ENCODE data around the gene KRTAP5-2.
A peak's percentile ranks its signal among the peaks of the same experiment; 100 is the strongest.

KRTAP5-2 gene

GRCh38 chr11:1564535-1565172 lies 33.4 kb downstream of the KRTAP5-2 start:
- H3K4me1 ChIP-seq (ENCODE audit: insufficient read depth, low read length): peaks cover 27% of the 10 kb centered on the region
- no peaks in the 10 kb centered on the region for H3K9me3 ChIP-seq (ENCODE audit: low read length)
- peak overlapping the region; percentile 74 for H3K27ac ChIP-seq (ENCODE audit: low read depth, low read length)
- peak overlapping the region; percentile 11 to 24 for H3K4me3 ChIP-seq (ENCODE audit: low read depth in 1 of 2, low read length in 2 of 2)
- no peak overlapping the region for H3K9ac ChIP-seq (ENCODE audit: low read length)
- H3K36me3 ChIP-seq (ENCODE audit: insufficient read depth, low read length): peaks cover 11% of the 10 kb centered on the region
- no peaks in the 10 kb centered on the region for H3K27me3 ChIP-seq (ENCODE audit: control insufficient read depth in 1 of 2, insufficient read depth in 2 of 2, low read length in 2 of 2)

GRCh38 chr11:1563697-1564534 lies 34.2 kb downstream of the KRTAP5-2 start:
- H3K36me3 ChIP-seq (ENCODE audit: insufficient read depth, low read length): peaks cover 11% of the 10 kb centered on the region
- H3K4me1 ChIP-seq (ENCODE audit: insufficient read depth, low read length): peaks cover 34% of the 10 kb centered on the region
- peak overlapping the region; percentile 74 for H3K27ac ChIP-seq (ENCODE audit: low read depth, low read length)
- no peak overlapping the region for H3K9ac ChIP-seq (ENCODE audit: low read length)
- H3K27me3 ChIP-seq (ENCODE audit: control insufficient read depth in 1 of 2, insufficient read depth in 2 of 2, low read length in 2 of 2): no peaks in the 10 kb centered on the region
- H3K4me3 ChIP-seq (ENCODE audit: low read depth in 1 of 2, low read length in 2 of 2): no peak overlapping the region
- H3K9me3 ChIP-seq (ENCODE audit: low read length): no peaks in the 10 kb centered on the region

- no peak overlapping the region for H3K27ac ChIP-seq (ENCODE audit: low read depth, low read length)
- no peak overlapping the region for H3K4me3 ChIP-seq (ENCODE audit: low read depth in 1 of 2, low read length in 2 of 2)
- no peaks in the 10 kb centered on the region for H3K9me3 ChIP-seq (ENCODE audit: low read length)
- H3K4me1 ChIP-seq (ENCODE audit: insufficient read depth, low read length): peaks cover 39% of the 10 kb centered on the region
- H3K36me3 ChIP-seq (ENCODE audit: insufficient read depth, low read length): peaks cover 11% of the 10 kb centered on the region
- no peak overlapping the region for H3K9ac ChIP-seq (ENCODE audit: low read length)
- no peaks in the 10 kb centered on the region for H3K27me3 ChIP-seq (ENCODE audit: control insufficient read depth in 1 of 2, insufficient read depth in 2 of 2, low read length in 2 of 2)
These were observed 34.9 kb downstream of the KRTAP5-2 start for GRCh38 chr11:1563149-1563638.

- peaks cover 38% of the 10 kb centered on the region for H3K4me1 ChIP-seq (ENCODE audit: insufficient read depth, low read length)
- H3K27me3 ChIP-seq (ENCODE audit: control insufficient read depth in 1 of 2, insufficient read depth in 2 of 2, low read length in 2 of 2): no peaks in the 10 kb centered on the region
- no peaks in the 10 kb centered on the region for H3K9me3 ChIP-seq (ENCODE audit: low read length)
- peaks cover 11% of the 10 kb centered on the region for H3K36me3 ChIP-seq (ENCODE audit: insufficient read depth, low read length)
- no peak overlapping the region for H3K4me3 ChIP-seq (ENCODE audit: low read depth in 1 of 2, low read length in 2 of 2)
- H3K27ac ChIP-seq (ENCODE audit: low read depth, low read length): no peak overlapping the region
- no peak overlapping the region for H3K9ac ChIP-seq (ENCODE audit: low read length)
These were observed 35.5 kb downstream of the KRTAP5-2 start for GRCh38 chr11:1562469-1563148.

GRCh38 chr11:1561955-1562354 lies 36.1 kb downstream of the KRTAP5-2 start:
- peaks cover 37% of the 10 kb centered on the region for H3K4me1 ChIP-seq (ENCODE audit: insufficient read depth, low read length)
- no peaks in the 10 kb centered on the region for H3K27me3 ChIP-seq (ENCODE audit: control insufficient read depth in 1 of 2, insufficient read depth in 2 of 2, low read length in 2 of 2)
- peaks cover 11% of the 10 kb centered on the region for H3K36me3 ChIP-seq (ENCODE audit: insufficient read depth, low read length)
- H3K9me3 ChIP-seq (ENCODE audit: low read length): no peaks in the 10 kb centered on the region
- no peak overlapping the region for H3K27ac ChIP-seq (ENCODE audit: low read depth, low read length)
- no peak overlapping the region for H3K9ac ChIP-seq (ENCODE audit: low read length)
- no peak overlapping the region for H3K4me3 ChIP-seq (ENCODE audit: low read depth in 1 of 2, low read length in 2 of 2)

- peaks cover 11% of the 10 kb centered on the region for H3K36me3 ChIP-seq (ENCODE audit: insufficient read depth, low read length)
- no peak overlapping the region for H3K9ac ChIP-seq (ENCODE audit: low read length)
These were observed 36.8 kb downstream of the KRTAP5-2 start for GRCh38 chr11:1561266-1561665.

GRCh38 chr11:1560649-1561251 lies 37.3 kb downstream of the KRTAP5-2 start:
- Histone ChIP-seq H3K4me3 (ENCODE audit: low read depth in 1 of 2, low read length in 2 of 2) (no peak overlapping the region), H3K27ac (ENCODE audit: low read depth, low read length) (peak overlapping the region; percentile 63), H3K4me1 (ENCODE audit: insufficient read depth, low read length) (peaks cover 37% of the 10 kb centered on the region), H3K27me3 (ENCODE audit: control insufficient read depth in 1 of 2, insufficient read depth in 2 of 2, low read length in 2 of 2) (no peaks in the 10 kb centered on the region), H3K9me3 (ENCODE audit: low read length) (no peaks in the 10 kb centered on the region), H3K9ac (ENCODE audit: low read length) (no peak overlapping the region), H3K36me3 (ENCODE audit: insufficient read depth, low read length) (peaks cover 11% of the 10 kb centered on the region)

More at GRCh38 chr11:1561266-1561665, 36.8 kb downstream of the KRTAP5-2 start:
- H3K27me3 ChIP-seq (ENCODE audit: control insufficient read depth in 1 of 2, insufficient read depth in 2 of 2, low read length in 2 of 2): no peaks in the 10 kb centered on the region
- H3K9me3 ChIP-seq (ENCODE audit: low read length): no peaks in the 10 kb centered on the region
- no peak overlapping the region for H3K4me3 ChIP-seq (ENCODE audit: low read depth in 1 of 2, low read length in 2 of 2)
- no peak overlapping the region for H3K27ac ChIP-seq (ENCODE audit: low read depth, low read length)
- peaks cover 37% of the 10 kb centered on the region for H3K4me1 ChIP-seq (ENCODE audit: insufficient read depth, low read length)

GRCh38 chr11:1560002-1560648 lies 38.0 kb downstream of the KRTAP5-2 start:
- Histone ChIP-seq H3K27ac (ENCODE audit: low read depth, low read length) (peak overlapping the region; percentile 74), H3K9ac (ENCODE audit: low read length) (peak overlapping the region; percentile 27), H3K36me3 (ENCODE audit: insufficient read depth, low read length) (peaks cover 11% of the 10 kb centered on the region), H3K4me3 (ENCODE audit: low read depth in 1 of 2, low read length in 2 of 2) (no peak overlapping the region), H3K27me3 (ENCODE audit: control insufficient read depth in 1 of 2, insufficient read depth in 2 of 2, low read length in 2 of 2) (no peaks in the 10 kb centered on the region), H3K4me1 (ENCODE audit: insufficient read depth, low read length) (peaks cover 35% of the 10 kb centered on the region), H3K9me3 (ENCODE audit: low read length) (no peaks in the 10 kb centered on the region)

- Histone ChIP-seq H3K9ac (ENCODE audit: low read length) (peak overlapping the region; percentile 76), H3K27ac (ENCODE audit: low read depth, low read length) (peak overlapping the region; percentile 97), H3K4me1 (ENCODE audit: insufficient read depth, low read length) (peaks cover 27% of the 10 kb centered on the region), H3K9me3 (ENCODE audit: low read length) (no peaks in the 10 kb centered on the region), H3K27me3 (ENCODE audit: control insufficient read depth in 1 of 2, insufficient read depth in 2 of 2, low read length in 2 of 2) (no peaks in the 10 kb centered on the region), H3K36me3 (ENCODE audit: insufficient read depth, low read length) (peaks cover 11% of the 10 kb centered on the region), H3K4me3 (ENCODE audit: low read depth in 1 of 2, low read length in 2 of 2) (peak overlapping the region in 1 of 2 donors; percentile 32)
These were observed 38.8 kb downstream of the KRTAP5-2 start for GRCh38 chr11:1559111-1559951.

- peak overlapping the region; percentile 76 for H3K9ac ChIP-seq (ENCODE audit: low read length)
- H3K36me3 ChIP-seq (ENCODE audit: insufficient read depth, low read length): peaks cover 11% of the 10 kb centered on the region
- peaks cover 21% of the 10 kb centered on the region for H3K4me1 ChIP-seq (ENCODE audit: insufficient read depth, low read length)
- no peaks in the 10 kb centered on the region for H3K9me3 ChIP-seq (ENCODE audit: low read length)
- H3K27ac ChIP-seq (ENCODE audit: low read depth, low read length): peak overlapping the region; percentile 97
- H3K27me3 ChIP-seq (ENCODE audit: control insufficient read depth in 1 of 2, insufficient read depth in 2 of 2, low read length in 2 of 2): no peaks in the 10 kb centered on the region
- H3K4me3 ChIP-seq (ENCODE audit: low read depth in 1 of 2, low read length in 2 of 2): peak overlapping the region in 1 of 2 donors; percentile 32
These were observed 39.4 kb downstream of the KRTAP5-2 start for GRCh38 chr11:1558775-1559110.

Measured in muscle layer of colon (tissue), 2 donors.